AG04450 (cell line): Measurements from ENCODE around the gene DPEP1. TPM values are rescaled to one million over a fixed set of nuclear protein-coding genes. Genes with fewer than 3 reads are reported as not detected.
A peak's percentile ranks its signal among the peaks of the same experiment; 100 is the strongest.
"Not testable (repeated sequence)": the region's sequence is repeated elsewhere in the genome, so short reads cannot be mapped to it uniquely, and the experiment has no call there.

Experiments used
- CTCF ChIA-PET: fragments of 300-600, 350-600 bp; formaldehyde crosslinking; extraction: SDS; loops from one replicate; lab custom pipeline; 2022; ENCODE audit warnings: antibody characterized with exemption, inconsistent platforms; lab: Charles Lee
- POLR2A ChIA-PET: fragments of 350-600 bp; formaldehyde crosslinking; extraction: SDS; loops from one replicate; lab custom pipeline; 2021; ENCODE audit warnings: antibody characterized with exemption, inconsistent platforms; lab: Yijun Ruan, JAX
- DNase-seq: peaks from one replicate; pipeline ENCODE4 v3.0.0-alpha.2; 2011; ENCODE audit warnings: low read depth, low spot score
- H3K27ac ChIP-seq: one replicate; pipeline ENCODE4 v1.5.1; 2012; ENCODE audit warnings: low read depth, low read length, control low read depth
- H3K27me3 ChIP-seq: one replicate; pipeline ENCODE4 v1.6.0; 2012; ENCODE audit warnings: low read length; ENCODE audit not compliant: control insufficient read depth, insufficient read depth
- H3K4me3 ChIP-seq: 2 replicates; pipeline ENCODE4 v1.5.1; 2011; ENCODE audit warnings: mild to moderate bottlenecking, low read depth, low read length, control low read depth
- H3K9me3 ChIP-seq: 2 replicates; pipeline ENCODE4 v1.5.1; 2012; ENCODE audit warnings: low read length; ENCODE audit not compliant: control insufficient read depth, insufficient read depth
- polyA plus RNA-seq: library from polyadenylated mRNA; depleted of rRNA; stranded (reverse); fragments of >200 nt; gene quantifications from 2 replicates; pipeline ENCODE4 v1.2.3, GENCODE V29; 2011
- TF ChIP-seq, protein P1 (sequence below): IDR thresholded peaks from 2 replicates; pipeline ENCODE4 v1.5.1; 2011; ENCODE audit warnings: low read depth, low read length, control low read depth, inconsistent platforms

The DPEP1 gene
- polyA plus RNA-seq, 1 experiment = not detected

- CTCF ChIA-PET = interaction anchor here (0.5 to 0.8 kb wide), 2 partner anchors 31 to 262 kb away, joined by 3 read pairs; no protein-coding TSS in a partner anchor
- POLR2A ChIA-PET = no interaction called here
- TF ChIP-seq, protein P1, sequence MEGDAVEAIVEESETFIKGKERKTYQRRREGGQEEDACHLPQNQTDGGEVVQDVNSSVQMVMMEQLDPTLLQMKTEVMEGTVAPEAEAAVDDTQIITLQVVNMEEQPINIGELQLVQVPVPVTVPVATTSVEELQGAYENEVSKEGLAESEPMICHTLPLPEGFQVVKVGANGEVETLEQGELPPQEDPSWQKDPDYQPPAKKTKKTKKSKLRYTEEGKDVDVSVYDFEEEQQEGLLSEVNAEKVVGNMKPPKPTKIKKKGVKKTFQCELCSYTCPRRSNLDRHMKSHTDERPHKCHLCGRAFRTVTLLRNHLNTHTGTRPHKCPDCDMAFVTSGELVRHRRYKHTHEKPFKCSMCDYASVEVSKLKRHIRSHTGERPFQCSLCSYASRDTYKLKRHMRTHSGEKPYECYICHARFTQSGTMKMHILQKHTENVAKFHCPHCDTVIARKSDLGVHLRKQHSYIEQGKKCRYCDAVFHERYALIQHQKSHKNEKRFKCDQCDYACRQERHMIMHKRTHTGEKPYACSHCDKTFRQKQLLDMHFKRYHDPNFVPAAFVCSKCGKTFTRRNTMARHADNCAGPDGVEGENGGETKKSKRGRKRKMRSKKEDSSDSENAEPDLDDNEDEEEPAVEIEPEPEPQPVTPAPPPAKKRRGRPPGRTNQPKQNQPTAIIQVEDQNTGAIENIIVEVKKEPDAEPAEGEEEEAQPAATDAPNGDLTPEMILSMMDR = no peak
Measured at GRCh38 chr16:89583895-89584644, 29.4 kb upstream of the DPEP1 start.

GRCh38 chr16:89584768-89585549 lies 28.5 kb upstream of the DPEP1 start:
- H3K27ac ChIP-seq = no peak overlapping the region
- TF ChIP-seq, protein P1 = no peak
- ChIA-PET CTCF (interaction anchor here (0.5 to 0.8 kb wide), 2 partner anchors 8 to 30 kb away, joined by 3 read pairs; no protein-coding TSS in a partner anchor), POLR2A (no interaction called here)
- H3K27me3 ChIP-seq = no peaks in the 10 kb centered on the region
- H3K4me3 ChIP-seq = no peak overlapping the region
- DNase-seq = no peak
- H3K9me3 ChIP-seq = peaks cover 13% of the 10 kb centered on the region

More at GRCh38 chr16:89583895-89584644, 29.4 kb upstream of the DPEP1 start:
- Histone ChIP-seq H3K4me3 (no peak overlapping the region), H3K27ac (no peak overlapping the region), H3K9me3 (peaks cover 19% of the 10 kb centered on the region), H3K27me3 (no peaks in the 10 kb centered on the region)
- no peak for DNase-seq

DNA sequence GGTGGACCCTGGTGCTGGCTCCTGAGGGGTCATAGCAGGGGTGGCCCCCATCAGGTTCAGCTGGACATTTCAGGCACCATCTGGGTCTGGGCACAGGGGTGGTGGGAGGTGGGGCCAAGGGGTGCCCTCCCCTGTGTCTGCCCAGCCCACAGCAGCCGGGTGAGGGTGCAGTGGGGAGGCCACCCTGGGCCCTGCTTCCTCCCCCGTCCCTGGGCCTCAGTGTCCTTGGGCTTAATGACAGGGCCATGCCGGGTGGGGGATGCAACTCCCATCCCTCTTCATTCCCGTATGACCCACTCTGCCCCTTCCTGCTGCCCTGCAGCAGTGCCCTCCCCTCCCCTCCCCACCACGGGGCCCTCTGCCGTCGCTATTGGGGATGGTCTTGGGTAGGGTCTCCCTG lies 27.2 kb upstream of the DPEP1 start:
- Histone ChIP-seq H3K27ac (no peak overlapping the region), H3K27me3 (no peaks in the 10 kb centered on the region), H3K4me3 (no peak overlapping the region), H3K9me3 (peaks cover 9% of the 10 kb centered on the region; the same call in 1 of the 2 replicates)
- ChIA-PET CTCF (no interaction called here), POLR2A (no interaction called here)
- DNase-seq = no peak
- TF ChIP-seq, protein P1 = no peak

DNA sequence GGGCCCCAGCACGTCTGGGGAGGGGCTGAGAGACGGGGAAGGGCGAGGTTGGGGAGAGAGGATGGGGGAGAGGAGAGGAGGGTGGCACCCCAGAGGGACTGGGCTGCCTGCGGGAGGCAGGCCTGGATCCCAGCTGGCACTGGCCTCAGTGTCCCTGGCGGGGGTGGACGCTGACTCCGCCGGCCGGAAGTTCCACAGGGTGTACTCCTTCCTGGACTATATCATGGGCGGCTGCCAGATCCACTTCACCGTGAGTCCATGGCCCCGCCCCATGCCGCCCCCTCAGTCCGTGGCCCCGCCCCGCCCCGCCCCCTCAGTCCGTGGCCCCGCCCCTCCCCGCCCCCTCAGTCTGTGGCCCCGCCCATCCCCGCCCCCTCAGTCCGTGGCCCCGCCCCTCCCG lies 26.6 kb upstream of the DPEP1 start:
- no peak overlapping the region for H3K4me3 ChIP-seq
- peak overlapping the region; percentile 21 for H3K27ac ChIP-seq
- ChIA-PET POLR2A (no interaction called here), CTCF (no interaction called here)
- no peak for DNase-seq
- H3K27me3 ChIP-seq = no peaks in the 10 kb centered on the region
- peaks cover 9% of the 10 kb centered on the region; the same call in 1 of the 2 replicates for H3K9me3 ChIP-seq
- TF ChIP-seq, protein P1 = no peak

- H3K27me3 ChIP-seq, DNase-seq, POLR2A ChIA-PET, H3K9me3 ChIP-seq, CTCF ChIA-PET, H3K4me3 ChIP-seq, H3K27ac ChIP-seq: not testable (repeated sequence)
Measured at GRCh38 chr16:89587676-89588075, 25.8 kb upstream of the DPEP1 start.
